GM23338 (cell line): ENCODE results near the gene CPNE4.

Experiments
- POLR2AphosphoS5 ChIP-seq: IDR thresholded peaks from 2 replicates; pipeline ENCODE4 v1.6.1; 2016; ENCODE audit warnings: antibody characterized with exemption, low read depth
- TF ChIP-seq, protein P1 (sequence below), 2 experiments: fragments of 200-600 bp in 1 of 2; sonication (generic) in 1 of 2; conservative IDR thresholded peaks; 2 replicates each; pipeline versions ENCODE4 v1.5.1 to v1.6.1; 2016 to 2017; ENCODE audit warnings: antibody characterized with exemption in 2 of 2, low read depth in 2 of 2, mild to moderate bottlenecking in 2 of 2, moderate library complexity in 1 of 2
- TF ChIP-seq, protein P2 (sequence below): IDR thresholded peaks from one replicate; pipeline ENCODE4 v1.6.1; 2018; ENCODE audit warnings: antibody characterized with exemption; ENCODE audit not compliant: unreplicated experiment

DNA sequence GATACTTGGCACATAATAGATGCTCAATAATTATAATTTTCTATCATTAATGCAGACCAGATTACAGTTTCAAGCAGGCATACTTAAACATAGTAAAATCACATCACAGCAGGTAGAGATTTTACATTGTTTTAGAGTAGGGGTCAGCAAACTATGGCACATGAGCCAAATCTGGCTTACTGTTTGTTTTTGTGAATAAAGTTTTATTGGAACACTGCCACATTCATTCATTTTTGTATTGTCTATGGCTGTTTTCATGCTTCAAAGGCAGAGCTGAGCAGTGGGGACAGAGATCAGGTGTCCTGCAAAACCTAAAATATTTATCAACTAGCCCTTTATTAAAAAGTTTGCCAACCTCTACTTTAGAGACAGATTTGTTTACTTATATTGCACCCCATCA lies 342.5 kb downstream of the CPNE4 start:
- TF ChIP-seq POLR2AphosphoS5: no peak
- TF ChIP-seq, protein P1, sequence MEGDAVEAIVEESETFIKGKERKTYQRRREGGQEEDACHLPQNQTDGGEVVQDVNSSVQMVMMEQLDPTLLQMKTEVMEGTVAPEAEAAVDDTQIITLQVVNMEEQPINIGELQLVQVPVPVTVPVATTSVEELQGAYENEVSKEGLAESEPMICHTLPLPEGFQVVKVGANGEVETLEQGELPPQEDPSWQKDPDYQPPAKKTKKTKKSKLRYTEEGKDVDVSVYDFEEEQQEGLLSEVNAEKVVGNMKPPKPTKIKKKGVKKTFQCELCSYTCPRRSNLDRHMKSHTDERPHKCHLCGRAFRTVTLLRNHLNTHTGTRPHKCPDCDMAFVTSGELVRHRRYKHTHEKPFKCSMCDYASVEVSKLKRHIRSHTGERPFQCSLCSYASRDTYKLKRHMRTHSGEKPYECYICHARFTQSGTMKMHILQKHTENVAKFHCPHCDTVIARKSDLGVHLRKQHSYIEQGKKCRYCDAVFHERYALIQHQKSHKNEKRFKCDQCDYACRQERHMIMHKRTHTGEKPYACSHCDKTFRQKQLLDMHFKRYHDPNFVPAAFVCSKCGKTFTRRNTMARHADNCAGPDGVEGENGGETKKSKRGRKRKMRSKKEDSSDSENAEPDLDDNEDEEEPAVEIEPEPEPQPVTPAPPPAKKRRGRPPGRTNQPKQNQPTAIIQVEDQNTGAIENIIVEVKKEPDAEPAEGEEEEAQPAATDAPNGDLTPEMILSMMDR (conservative IDR thresholded peaks at IDR 0.05; ENCODE audit: low read depth in 2 of 2): no peak
- TF ChIP-seq, protein P2, sequence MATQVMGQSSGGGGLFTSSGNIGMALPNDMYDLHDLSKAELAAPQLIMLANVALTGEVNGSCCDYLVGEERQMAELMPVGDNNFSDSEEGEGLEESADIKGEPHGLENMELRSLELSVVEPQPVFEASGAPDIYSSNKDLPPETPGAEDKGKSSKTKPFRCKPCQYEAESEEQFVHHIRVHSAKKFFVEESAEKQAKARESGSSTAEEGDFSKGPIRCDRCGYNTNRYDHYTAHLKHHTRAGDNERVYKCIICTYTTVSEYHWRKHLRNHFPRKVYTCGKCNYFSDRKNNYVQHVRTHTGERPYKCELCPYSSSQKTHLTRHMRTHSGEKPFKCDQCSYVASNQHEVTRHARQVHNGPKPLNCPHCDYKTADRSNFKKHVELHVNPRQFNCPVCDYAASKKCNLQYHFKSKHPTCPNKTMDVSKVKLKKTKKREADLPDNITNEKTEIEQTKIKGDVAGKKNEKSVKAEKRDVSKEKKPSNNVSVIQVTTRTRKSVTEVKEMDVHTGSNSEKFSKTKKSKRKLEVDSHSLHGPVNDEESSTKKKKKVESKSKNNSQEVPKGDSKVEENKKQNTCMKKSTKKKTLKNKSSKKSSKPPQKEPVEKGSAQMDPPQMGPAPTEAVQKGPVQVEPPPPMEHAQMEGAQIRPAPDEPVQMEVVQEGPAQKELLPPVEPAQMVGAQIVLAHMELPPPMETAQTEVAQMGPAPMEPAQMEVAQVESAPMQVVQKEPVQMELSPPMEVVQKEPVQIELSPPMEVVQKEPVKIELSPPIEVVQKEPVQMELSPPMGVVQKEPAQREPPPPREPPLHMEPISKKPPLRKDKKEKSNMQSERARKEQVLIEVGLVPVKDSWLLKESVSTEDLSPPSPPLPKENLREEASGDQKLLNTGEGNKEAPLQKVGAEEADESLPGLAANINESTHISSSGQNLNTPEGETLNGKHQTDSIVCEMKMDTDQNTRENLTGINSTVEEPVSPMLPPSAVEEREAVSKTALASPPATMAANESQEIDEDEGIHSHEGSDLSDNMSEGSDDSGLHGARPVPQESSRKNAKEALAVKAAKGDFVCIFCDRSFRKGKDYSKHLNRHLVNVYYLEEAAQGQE: no peak
